Type B pancreatic cell (in vitro differentiated cells): ENCODE data around the gene FOXP3. TPM values are rescaled to one million over a fixed set of nuclear protein-coding genes. Genes with fewer than 3 reads are reported as not detected.
"Not testable (repeated sequence)": the region's sequence is repeated elsewhere in the genome, so short reads cannot be mapped to it uniquely, and the experiment has no call there.

ENCODE experiments used
- DNase-seq: peaks from one replicate; pipeline ENCODE4 v3.0.0; 2021; ENCODE audit warnings: mixed read lengths; ENCODE audit not compliant: unreplicated experiment; ENCODE audit errors: extremely low spot score
- H3K27ac Mint-ChIP-seq: 2 replicates; pipeline ENCODE4 v1.8.0; 2021; ENCODE audit warnings: mild to moderate bottlenecking, mixed read lengths
- H3K27me3 Mint-ChIP-seq: 2 replicates; pipeline ENCODE4 v1.8.0; 2021; ENCODE audit warnings: mixed read lengths
- H3K36me3 Mint-ChIP-seq: 2 replicates; pipeline ENCODE4 v1.8.0; 2021; ENCODE audit warnings: mixed read lengths
- H3K4me1 Mint-ChIP-seq: one replicate; pipeline ENCODE4 v1.8.0; 2021; ENCODE audit warnings: mixed read lengths; ENCODE audit not compliant: unreplicated experiment
- H3K4me3 Mint-ChIP-seq: 2 replicates; pipeline ENCODE4 v1.8.0; 2021; ENCODE audit warnings: mild to moderate bottlenecking, mixed read lengths
- H3K9me3 Mint-ChIP-seq: 2 replicates; pipeline ENCODE4 v1.8.0; 2021; ENCODE audit warnings: mixed read lengths
- total RNA-seq: library from RNA; stranded (reverse); gene quantifications from 2 replicates; pipeline ENCODE4 v1.2.1, GENCODE V29; 2021; ENCODE audit warnings: low replicate concordance
- TF ChIP-seq, protein P1 (sequence below): fragments of 200-600 bp; sonication (generic); conservative IDR thresholded peaks from 2 replicates; pipeline ENCODE4 v1.5.0; 2021; ENCODE audit warnings: antibody characterized with exemption, mild to moderate bottlenecking

FOXP3 gene
- total RNA-seq, 1 donor from 2014 or later: 0.58 TPM

DNA sequence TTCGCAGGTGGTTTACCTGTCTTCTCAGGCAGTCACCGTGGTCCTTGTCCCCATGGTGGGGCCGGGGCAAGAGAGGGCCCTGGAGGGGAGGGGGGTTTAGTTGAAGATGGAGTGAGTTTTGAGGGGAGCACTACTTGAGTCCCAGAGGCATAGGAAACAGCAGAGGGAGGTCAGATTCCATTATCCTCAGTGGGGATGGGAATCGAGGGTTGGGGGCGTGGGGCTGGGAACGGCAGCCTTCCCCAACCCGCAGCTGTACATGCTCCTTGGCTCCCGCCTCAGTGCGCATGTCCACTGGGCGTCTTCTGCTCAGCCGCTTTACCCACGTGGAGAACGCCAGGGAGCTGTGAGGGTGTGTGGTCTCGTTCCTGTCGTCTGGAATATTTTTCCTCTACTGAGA is 38.8 kb upstream of the FOXP3 start, which contains the start of gene GAGE10:
TSS of gene GAGE10 (plus strand) at position 301 of the 400 bp plus-strand sequence. CDS start 1,214 bp downstream, outside the sequence.
- TF ChIP-seq, protein P1, sequence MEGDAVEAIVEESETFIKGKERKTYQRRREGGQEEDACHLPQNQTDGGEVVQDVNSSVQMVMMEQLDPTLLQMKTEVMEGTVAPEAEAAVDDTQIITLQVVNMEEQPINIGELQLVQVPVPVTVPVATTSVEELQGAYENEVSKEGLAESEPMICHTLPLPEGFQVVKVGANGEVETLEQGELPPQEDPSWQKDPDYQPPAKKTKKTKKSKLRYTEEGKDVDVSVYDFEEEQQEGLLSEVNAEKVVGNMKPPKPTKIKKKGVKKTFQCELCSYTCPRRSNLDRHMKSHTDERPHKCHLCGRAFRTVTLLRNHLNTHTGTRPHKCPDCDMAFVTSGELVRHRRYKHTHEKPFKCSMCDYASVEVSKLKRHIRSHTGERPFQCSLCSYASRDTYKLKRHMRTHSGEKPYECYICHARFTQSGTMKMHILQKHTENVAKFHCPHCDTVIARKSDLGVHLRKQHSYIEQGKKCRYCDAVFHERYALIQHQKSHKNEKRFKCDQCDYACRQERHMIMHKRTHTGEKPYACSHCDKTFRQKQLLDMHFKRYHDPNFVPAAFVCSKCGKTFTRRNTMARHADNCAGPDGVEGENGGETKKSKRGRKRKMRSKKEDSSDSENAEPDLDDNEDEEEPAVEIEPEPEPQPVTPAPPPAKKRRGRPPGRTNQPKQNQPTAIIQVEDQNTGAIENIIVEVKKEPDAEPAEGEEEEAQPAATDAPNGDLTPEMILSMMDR: no peak
- no peak within 1 kb of the TSS for H3K27ac Mint-ChIP-seq
- H3K27me3 Mint-ChIP-seq: no peaks in the 10 kb centered on the region
- no peak for DNase-seq
- no peak within 1 kb of the TSS for H3K4me3 Mint-ChIP-seq
- H3K9me3 Mint-ChIP-seq: no peaks in the 10 kb centered on the region
- H3K4me1 Mint-ChIP-seq: no peaks in the 10 kb centered on the region
- no peaks in the 10 kb centered on the region for H3K36me3 Mint-ChIP-seq

DNA sequence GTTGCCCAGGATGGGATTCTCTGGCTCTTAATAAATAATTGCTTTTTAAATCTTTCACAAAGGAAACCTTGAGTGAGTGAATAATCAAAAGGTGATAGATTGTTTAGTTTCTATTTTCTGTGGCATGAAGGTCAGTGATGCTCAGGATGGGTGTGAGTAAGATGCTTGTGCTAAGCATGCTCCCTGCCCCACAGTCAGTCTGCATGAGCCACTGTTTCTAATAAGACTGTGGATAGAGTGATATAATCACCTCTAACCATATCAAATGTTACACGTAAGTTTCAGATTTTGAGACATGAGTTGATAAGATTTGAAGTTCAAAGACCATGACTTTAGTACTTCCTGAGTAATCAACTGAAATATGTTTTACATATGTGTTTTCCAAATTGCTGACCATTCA is 36.2 kb upstream of the FOXP3 start:
- Mint-ChIP-seq H3K9me3 (no peaks in the 10 kb centered on the region), H3K4me1 (no peaks in the 10 kb centered on the region), H3K27me3 (no peaks in the 10 kb centered on the region), H3K27ac (no peak overlapping the region), H3K36me3 (no peaks in the 10 kb centered on the region), H3K4me3 (no peak overlapping the region)
- DNase-seq: no peak
- TF ChIP-seq, protein P1: no peak

DNA sequence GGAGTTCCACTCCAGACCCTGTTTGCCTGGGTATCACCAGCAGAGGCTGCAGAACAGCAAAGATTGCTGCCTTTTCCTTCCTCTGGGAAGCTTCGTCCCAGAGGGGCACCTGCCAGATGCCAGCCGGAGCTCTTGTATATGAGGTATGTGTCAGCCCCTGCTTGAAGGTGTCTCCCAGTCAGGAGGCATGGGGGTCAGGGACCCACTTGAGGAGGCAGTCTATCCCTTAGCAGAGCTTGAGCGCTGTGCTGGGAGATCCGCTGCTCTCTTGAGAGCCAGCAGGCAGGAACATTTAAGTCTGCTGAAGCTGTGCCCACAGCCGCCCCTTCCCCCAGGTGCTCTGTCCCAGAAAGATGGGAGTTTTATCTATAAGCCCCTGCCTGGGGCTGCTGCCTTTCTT is 34.8 kb upstream of the FOXP3 start:
- H3K27me3 Mint-ChIP-seq, H3K9me3 Mint-ChIP-seq, H3K36me3 Mint-ChIP-seq, H3K4me1 Mint-ChIP-seq, H3K27ac Mint-ChIP-seq, DNase-seq, H3K4me3 Mint-ChIP-seq: not testable (repeated sequence)

DNA sequence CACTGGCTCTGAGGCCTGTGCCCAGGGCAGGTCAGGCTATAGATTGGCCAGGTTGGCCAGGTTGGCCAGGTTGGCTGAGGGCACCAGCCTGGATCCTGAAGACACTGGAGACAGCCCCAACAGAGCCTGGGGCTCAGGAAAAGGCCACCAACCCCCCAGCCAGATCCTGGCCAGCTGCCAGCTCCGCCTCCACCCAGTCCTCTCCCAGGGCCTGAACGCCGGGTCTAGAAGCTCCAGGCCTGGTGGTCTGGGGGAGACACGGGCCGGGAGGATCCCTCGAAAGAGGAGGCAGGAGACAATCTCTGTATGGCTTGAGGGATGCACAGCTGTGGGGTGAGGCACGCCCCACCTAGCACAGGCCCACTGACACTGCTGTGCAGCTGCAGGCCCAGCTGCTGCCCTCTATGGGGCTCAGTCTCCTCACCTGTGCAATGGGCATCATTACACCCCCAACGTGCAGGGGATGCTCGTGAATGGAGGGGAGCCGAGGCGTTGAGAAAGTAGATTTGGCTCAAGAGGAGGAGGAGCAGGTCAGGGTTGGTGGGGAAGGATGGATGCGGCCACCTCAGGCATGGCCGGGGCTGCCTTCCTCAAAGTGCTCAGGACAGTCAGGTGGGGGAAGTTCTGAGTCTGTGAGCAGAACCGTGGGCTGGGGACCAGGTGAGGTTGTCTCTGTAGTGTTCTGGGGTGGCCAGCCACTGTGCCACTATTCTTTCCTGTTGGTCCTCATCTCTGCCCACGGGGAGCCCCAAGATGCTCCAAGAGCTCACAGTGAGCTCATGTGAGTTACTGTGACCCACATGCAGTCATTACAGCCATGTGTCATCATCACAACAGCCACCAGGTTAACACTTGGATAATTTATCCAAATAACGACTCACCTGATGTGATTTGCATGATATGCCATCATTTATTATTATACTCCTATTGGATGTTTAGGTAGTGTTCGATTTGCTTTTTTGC is 28.2 kb upstream of the FOXP3 start:
- H3K27me3 Mint-ChIP-seq: no peaks in the 10 kb centered on the region
- no peaks in the 10 kb centered on the region for H3K9me3 Mint-ChIP-seq
- H3K36me3 Mint-ChIP-seq: no peaks in the 10 kb centered on the region
- TF ChIP-seq, protein P1: no peak
- H3K27ac Mint-ChIP-seq: no peak overlapping the region
- no peak overlapping the region for H3K4me3 Mint-ChIP-seq
- DNase-seq: no peak
- peaks cover 3% of the 10 kb centered on the region for H3K4me1 Mint-ChIP-seq

DNA sequence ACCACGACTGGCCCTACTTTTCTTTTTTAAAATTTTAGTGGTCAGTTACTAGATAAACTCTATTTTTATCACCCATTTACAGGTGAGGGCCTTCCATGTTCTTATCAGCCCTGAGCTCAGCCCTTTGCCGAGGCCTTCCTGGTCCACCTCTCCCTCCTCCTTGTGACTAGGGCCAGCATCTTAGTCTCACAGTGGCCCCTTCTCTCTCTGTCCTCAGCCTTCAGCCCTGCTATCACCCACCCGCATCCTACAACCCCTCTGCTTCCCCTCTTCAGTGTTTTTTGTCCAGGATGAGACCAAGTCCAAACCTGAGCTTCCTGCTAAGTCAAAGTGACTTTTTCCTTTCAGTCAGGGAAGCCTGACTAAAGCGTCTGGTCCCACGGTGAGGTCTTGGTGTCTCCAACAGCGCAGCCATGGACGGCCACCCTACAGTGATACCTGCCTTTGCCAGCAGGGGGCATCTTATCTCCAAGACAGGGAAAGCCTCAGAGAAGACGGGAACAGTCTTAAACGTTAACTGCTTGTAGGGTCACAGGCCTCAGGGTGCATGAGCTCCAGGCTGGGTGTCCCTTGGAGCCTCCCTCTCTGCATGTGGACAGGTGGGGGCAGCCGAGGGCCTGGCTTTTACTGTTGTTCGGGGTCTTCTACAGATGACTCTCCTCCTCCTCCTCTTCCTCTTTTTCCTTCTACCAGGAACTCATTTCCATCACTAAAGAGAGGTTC is 27.3 kb upstream of the FOXP3 start:
- Mint-ChIP-seq H3K9me3 (no peaks in the 10 kb centered on the region), H3K27me3 (no peaks in the 10 kb centered on the region)
- DNase-seq: no peak

More for the DNA sequence above, 27.3 kb upstream of the FOXP3 start:
- Mint-ChIP-seq H3K4me3 (no peak overlapping the region), H3K36me3 (no peaks in the 10 kb centered on the region), H3K4me1 (peaks cover 3% of the 10 kb centered on the region), H3K27ac (no peak overlapping the region)
- TF ChIP-seq, protein P1: peak; percentile 74
